ENCODE measurements around the gene RPN1.

Gene RPN1

DNA sequence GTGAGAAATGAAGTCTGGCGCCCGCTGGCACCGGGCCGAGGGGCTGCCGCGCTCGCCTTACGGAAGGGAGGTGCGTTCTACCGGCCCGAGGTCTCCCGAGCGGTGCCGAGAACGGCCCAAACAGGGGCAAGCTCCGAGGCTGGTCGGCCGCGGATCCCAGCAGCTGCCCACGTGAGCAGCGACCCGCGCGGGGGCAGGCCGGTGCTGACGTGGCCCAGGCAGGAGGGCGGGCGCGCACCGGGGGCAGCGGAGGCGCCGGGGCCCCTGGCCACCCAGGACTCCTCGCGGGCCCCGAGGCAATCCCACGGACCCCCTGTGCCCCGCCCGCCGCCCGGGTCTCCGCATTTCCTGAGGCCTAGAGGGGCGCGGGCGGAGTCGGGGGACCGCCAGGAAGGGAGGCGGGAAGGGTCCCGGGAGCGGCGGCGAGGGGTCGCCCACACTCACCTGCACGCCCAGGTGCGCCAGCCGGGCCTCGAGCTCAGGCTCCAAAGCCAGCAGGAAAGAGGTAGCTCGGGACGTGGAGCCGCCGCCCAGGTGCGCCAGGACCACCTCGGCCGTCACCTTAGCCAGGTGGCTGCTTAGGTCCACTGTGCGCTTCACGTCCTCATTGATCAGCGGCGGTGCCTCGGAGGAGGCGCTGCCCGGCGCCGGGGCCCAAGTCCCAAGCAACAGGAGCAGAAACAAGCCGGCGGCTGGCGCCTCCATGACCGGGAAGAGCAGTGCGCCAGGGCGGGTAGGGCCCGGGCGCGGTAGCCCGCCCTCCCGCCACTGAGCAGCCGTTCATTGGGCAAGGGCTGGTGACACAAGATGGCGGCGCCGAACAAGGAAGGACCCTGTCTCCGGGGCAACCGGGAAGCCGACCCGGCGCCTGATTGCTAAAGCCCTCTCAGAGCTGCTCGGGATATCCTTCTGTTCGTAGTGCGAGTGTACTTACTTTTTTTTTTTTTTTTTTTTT lies at the start of gene RPN1:
Gene RPN1, minus strand, starts transcription at position 723 of the 955 bp plus-strand sequence. Its CDS starts 18 bp downstream, at position 705.
- H3K4me3 ChIP-seq (ENCODE audit: low read depth, low read length): peak within 1 kb of the TSS; percentile 99
- TF ChIP-seq, protein P1, sequence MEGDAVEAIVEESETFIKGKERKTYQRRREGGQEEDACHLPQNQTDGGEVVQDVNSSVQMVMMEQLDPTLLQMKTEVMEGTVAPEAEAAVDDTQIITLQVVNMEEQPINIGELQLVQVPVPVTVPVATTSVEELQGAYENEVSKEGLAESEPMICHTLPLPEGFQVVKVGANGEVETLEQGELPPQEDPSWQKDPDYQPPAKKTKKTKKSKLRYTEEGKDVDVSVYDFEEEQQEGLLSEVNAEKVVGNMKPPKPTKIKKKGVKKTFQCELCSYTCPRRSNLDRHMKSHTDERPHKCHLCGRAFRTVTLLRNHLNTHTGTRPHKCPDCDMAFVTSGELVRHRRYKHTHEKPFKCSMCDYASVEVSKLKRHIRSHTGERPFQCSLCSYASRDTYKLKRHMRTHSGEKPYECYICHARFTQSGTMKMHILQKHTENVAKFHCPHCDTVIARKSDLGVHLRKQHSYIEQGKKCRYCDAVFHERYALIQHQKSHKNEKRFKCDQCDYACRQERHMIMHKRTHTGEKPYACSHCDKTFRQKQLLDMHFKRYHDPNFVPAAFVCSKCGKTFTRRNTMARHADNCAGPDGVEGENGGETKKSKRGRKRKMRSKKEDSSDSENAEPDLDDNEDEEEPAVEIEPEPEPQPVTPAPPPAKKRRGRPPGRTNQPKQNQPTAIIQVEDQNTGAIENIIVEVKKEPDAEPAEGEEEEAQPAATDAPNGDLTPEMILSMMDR (IDR thresholded peaks at IDR 0.05; ENCODE audit: low read depth, low read length): no peak
- DNase-seq (ENCODE audit: low read depth, low spot score): peak; percentile 97
- in situ Hi-C loops (cut with HindIII; ENCODE audit: low sequenced_read_pairs): no loop called here

DNA sequence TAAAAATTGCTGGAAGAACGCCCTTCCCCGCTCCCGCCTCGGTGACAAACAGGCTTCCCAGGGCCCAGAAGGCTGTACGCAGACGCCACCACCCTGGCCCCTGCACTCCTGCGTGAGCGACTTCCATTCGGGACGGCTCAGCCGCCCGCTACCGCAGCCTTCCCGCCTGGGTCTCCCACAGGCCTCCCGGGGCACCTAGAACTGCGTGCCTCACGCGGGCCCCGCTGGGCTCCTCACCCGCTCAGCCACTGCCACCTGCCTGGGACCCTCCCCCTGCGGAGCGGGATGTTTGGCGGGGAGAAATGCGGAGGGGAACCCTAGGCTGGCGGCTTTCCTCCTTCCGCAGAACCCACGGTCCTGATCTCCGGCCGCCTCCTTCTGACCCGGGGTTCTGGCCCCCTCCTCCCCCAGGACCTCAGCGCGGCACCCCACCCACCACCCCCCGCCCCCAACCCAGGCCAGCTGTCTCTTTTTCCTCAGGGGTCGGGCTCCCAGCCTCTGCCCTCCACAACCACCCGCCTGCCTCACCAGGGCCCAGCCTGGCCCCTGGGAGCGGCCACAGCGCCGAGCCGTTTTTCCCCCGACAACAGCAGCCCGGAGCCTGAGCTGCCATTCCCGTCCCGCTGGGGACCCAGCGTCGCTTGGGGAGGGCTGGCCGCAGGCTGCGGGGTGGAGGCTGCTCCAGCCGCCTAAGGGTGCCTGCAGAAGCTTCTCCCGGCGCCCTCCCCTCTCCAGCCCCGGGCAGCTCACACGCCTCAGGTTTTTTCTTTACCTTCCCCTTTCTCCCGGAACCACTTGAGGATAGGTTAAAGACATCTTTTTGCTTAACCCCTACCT lies 47.8 kb upstream of the RPN1 start:
- TF ChIP-seq, protein P1 (IDR thresholded peaks at IDR 0.05; ENCODE audit: low read depth, low read length): no peak
- peak; percentile 5 for DNase-seq (ENCODE audit: low read depth, low spot score)
- peak overlapping the region; percentile 37 for H3K4me3 ChIP-seq (ENCODE audit: low read depth, low read length)
- in situ Hi-C loops (cut with HindIII; ENCODE audit: low sequenced_read_pairs): no loop called here

DNA sequence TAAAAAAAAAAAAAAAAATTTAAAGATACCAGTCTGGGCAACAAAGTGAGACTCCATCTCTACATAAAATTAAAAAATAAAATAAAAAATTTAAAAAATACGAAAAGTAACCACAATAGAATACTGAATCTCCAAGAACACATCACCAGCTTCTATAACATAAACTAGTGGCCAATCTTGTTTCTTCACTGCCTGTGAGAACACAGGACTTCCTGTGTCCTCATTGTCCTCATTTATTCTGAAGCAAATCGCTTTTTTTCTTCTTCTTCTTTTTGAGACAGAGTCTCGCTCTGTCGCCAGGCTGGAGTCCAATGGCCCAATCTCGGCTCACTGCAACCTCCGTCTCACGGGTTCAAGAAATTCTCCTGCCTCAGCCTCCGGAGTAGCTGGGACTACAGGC lies 46.7 kb upstream of the RPN1 start:
- in situ Hi-C loops (cut with HindIII; ENCODE audit: low sequenced_read_pairs): no loop called here
- no peak overlapping the region for H3K4me3 ChIP-seq (ENCODE audit: low read depth, low read length)
- TF ChIP-seq, protein P1 (IDR thresholded peaks at IDR 0.05; ENCODE audit: low read depth, low read length): no peak
- DNase-seq (ENCODE audit: low read depth, low spot score): no peak

DNA sequence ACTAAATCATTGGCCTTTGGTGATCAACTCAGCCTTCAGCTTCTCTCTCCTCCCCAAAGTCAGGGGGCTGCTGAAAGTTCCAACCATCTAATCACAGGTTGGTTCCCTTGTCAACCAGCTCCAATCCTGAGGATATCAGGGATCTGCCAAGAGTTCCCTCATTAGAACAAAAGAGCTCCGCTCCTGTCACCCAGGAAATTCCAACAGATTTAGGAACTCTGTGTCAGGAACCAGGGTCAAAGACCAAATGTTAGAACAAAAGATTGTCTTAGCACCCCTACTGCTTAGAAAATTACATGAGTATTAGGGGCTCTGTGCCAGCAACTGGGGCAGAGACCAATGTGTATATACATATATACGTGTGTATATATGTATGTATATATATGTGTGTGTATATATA lies 43.1 kb upstream of the RPN1 start:
- in situ Hi-C loops (cut with HindIII; ENCODE audit: low sequenced_read_pairs): no loop called here
- TF ChIP-seq, protein P1 (IDR thresholded peaks at IDR 0.05; ENCODE audit: low read depth, low read length): no peak
- DNase-seq (ENCODE audit: low read depth, low spot score): no peak
- H3K4me3 ChIP-seq (ENCODE audit: low read depth, low read length): no peak overlapping the region

DNA sequence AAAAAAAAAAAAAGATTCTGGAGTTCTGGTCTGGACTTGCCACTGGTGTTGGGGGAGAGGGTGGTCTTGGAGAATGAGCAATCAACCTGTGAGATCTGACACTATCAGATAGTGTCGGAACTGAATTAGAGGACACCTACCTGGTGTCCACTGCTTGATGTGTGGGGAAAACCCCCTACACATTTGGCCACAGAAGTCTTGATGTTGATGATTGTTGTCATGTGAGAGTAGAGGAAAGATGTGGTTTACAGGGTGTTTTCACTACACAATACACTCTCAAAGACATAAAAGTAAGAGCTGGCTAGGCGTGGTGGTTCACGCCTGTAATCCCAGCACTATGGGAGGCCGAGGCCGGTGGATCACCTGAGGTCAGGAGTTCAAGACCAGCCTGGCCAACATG lies 38.4 kb upstream of the RPN1 start:
- no peak overlapping the region for H3K4me3 ChIP-seq (ENCODE audit: low read depth, low read length)
- TF ChIP-seq, protein P1 (IDR thresholded peaks at IDR 0.05; ENCODE audit: low read depth, low read length): no peak
- in situ Hi-C loops (cut with HindIII; ENCODE audit: low sequenced_read_pairs): no loop called here
- DNase-seq (ENCODE audit: low read depth, low spot score): no peak

DNA sequence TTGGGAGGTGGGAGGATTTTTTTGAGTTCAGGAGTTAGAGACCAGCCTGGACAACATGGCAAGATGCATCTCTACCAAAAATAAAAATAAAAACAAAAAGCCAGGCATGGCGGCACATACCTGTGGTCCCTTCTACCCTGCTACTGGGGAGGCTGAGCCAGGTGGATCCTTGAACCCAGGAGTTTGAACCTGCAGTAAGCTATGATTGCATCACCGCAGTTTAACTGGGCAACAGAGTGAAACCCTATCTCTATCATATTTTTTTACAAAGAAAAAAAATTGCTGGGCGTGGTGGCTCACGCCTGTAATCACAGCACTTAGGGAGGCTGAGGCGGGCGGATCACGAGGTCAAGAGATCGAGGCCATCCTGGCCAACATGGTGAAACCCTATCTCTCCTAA lies 35.8 kb upstream of the RPN1 start:
- TF ChIP-seq, protein P1 (IDR thresholded peaks at IDR 0.05; ENCODE audit: low read depth, low read length): no peak
- in situ Hi-C loops (cut with HindIII; ENCODE audit: low sequenced_read_pairs): no loop called here
- no peak overlapping the region for H3K4me3 ChIP-seq (ENCODE audit: low read depth, low read length)
- no peak for DNase-seq (ENCODE audit: low read depth, low spot score)

All from astrocyte of the spinal cord (primary cell).